ENCODE measurements around the gene GRIN2C. TPM values are rescaled to one million over a fixed set of nuclear protein-coding genes. Genes with fewer than 3 reads are reported as not detected.

GRIN2C gene
- total and polyA plus RNA-seq, 9 of the 15 experiments (the other 6 are each of a cell fraction or from before 2014, with no cell fraction given): under 0.01 to 0.33 (median 0.10) TPM; not detected in 2

GRCh38 chr17:74842146-74842598, 17.5 kb downstream of the GRIN2C start (continued):
- TF ChIP-seq KAT8 (IDR thresholded peaks at IDR 0.05; ENCODE audit: low read depth) (no peak), E2F1 (CRISPR knock-in tag; IDR thresholded peaks at IDR 0.05) (no peak), ZNF23 (CRISPR knock-in tag; IDR thresholded peaks at IDR 0.05) (no peak), ZNF57 (CRISPR knock-in tag; IDR thresholded peaks at IDR 0.05) (no peak), ZNF444 (CRISPR knock-in tag; IDR thresholded peaks at IDR 0.05) (no peak)

- no peaks in the 10 kb centered on the region for H3K79me2 ChIP-seq (ENCODE audit: control insufficient read depth, insufficient read depth, low read length)
- no TSS peak for BruUV-seq (replicated peaks)
- peak; percentile 66 for ATAC-seq
- H3K27me3 ChIP-seq (ENCODE audit: control insufficient read depth in 2 of 2, insufficient read depth in 2 of 2, low read length in 2 of 2): no peaks in the 10 kb centered on the region
- no peaks in the 10 kb centered on the region for H3K36me3 ChIP-seq (ENCODE audit: control insufficient read depth, insufficient read depth, low read length)
- H3K27ac ChIP-seq (ENCODE audit: extremely low read depth, low read depth, low read length): no peak overlapping the region
- in situ Hi-C loops (cut with MboI): no loop called here
- no peak overlapping the region for H3K4me3 ChIP-seq
- H3K9ac ChIP-seq (ENCODE audit: insufficient read depth in 1 of 2, low read depth in 2 of 2, low read length in 2 of 2): peak overlapping the region in 1 of 2 experiments; percentile 65; a peak in 2 of 4 replicates
- H3K4me1 ChIP-seq (replicated peaks in 1 of 2; ENCODE audit: control insufficient read depth in 2 of 2, insufficient read depth in 2 of 2, low read length in 2 of 2): peaks cover 11 to 27% of the 10 kb centered on the region in 2 experiments; a peak in 4 of 5 replicates
- CTCF ChIA-PET (ENCODE audit: low intra/inter-chr PET ratio): no interaction called here
- H3K9me1 ChIP-seq (ENCODE audit: control insufficient read depth, insufficient read depth, low read length): no peaks in the 10 kb centered on the region
- no peak overlapping the region for H2AFZ ChIP-seq (ENCODE audit: low read depth, low read length)
- POLR2A ChIA-PET: interaction anchor here (0.6 to 1.7 kb wide), 6 partner anchors 9 to 536 kb away, joined by 3 to 7 read pairs (median 3); partner anchors contain the start of gene FDXR
- 25% methylated on average over 10 of the region's 13 CpGs for WGBS (ENCODE audit: insufficient coverage, low coverage, missing lambda C conversion rate)
- H3K4me2 ChIP-seq (ENCODE audit: insufficient read depth, low read length): no peak overlapping the region; the same call in 1 of the 2 replicates
- peak; percentile 37 to 67 (median 56) for DNase-seq (ENCODE audit: extremely low read depth in 1 of 4, low spot score in 3 of 4)
- intact Hi-C loops (cut with micrococcal nuclease): no loop called here
- peak; percentile 37 for FAIRE-seq
- no peaks in the 10 kb centered on the region for H3K9me3 ChIP-seq (replicated peaks; ENCODE audit: control insufficient read depth, insufficient read depth, low read depth, low read length)
- peaks cover 17% of the 10 kb centered on the region; the same call in 1 of the 2 replicates for H4K20me1 ChIP-seq (replicated peaks; ENCODE audit: control insufficient read depth, insufficient read depth, low read length)
- no peak for TF ChIP-seq SMARCC2 (IDR thresholded peaks at IDR 0.05; ENCODE audit: low read depth)
- TF ChIP-seq ZNF133 (CRISPR knock-in tag; IDR thresholded peaks at IDR 0.05): no peak
- no peak for TF ChIP-seq ARID3B (CRISPR knock-in tag; IDR thresholded peaks at IDR 0.05; ENCODE audit: borderline replicate concordance)
- no peak for TF ChIP-seq ZNF518B (CRISPR knock-in tag; IDR thresholded peaks at IDR 0.05)
- no peak for TF ChIP-seq PML (IDR thresholded peaks at IDR 0.05; ENCODE audit: low read length)
- no peak for TF ChIP-seq SETDB1 (IDR thresholded peaks at IDR 0.05; ENCODE audit: low read length)
- TF ChIP-seq, protein P1, sequence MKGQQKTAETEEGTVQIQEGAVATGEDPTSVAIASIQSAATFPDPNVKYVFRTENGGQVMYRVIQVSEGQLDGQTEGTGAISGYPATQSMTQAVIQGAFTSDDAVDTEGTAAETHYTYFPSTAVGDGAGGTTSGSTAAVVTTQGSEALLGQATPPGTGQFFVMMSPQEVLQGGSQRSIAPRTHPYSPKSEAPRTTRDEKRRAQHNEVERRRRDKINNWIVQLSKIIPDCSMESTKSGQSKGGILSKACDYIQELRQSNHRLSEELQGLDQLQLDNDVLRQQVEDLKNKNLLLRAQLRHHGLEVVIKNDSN (CRISPR knock-in tag; IDR thresholded peaks at IDR 0.05): peak; percentile 53
Observed at GRCh38 chr17:74840989-74841666, 18.6 kb downstream of the GRIN2C start.

All from K562 (cell line).